Endothelial cell of umbilical vein (primary cell): ENCODE results near the gene GRM7. TPM values are rescaled to one million over a fixed set of nuclear protein-coding genes. Genes with fewer than 3 reads are reported as not detected.
A peak's percentile ranks its signal among the peaks of the same experiment; 100 is the strongest.

ENCODE experiments used
- BruUV-seq: library from RNA; stranded (reverse); fragments of 400-500 nt; replicated peaks from 2 replicates; lab custom pipeline; 2021; lab: Mats Ljungman, UMichigan
- CTCF ChIA-PET: fragments of 300-600, 350-600 bp; sonication (Branson Sonifier 250); formaldehyde crosslinking; loops from one replicate; lab custom pipeline; 2021; ENCODE audit warnings: antibody characterized with exemption, inconsistent platforms; lab: Charles Lee
- POLR2A ChIA-PET: fragments of 300-600, 350-600 bp; sonication (Branson Sonifier 250); formaldehyde crosslinking; loops from one replicate; lab custom pipeline; 2021; ENCODE audit warnings: antibody characterized with exemption, inconsistent platforms; lab: Charles Lee
- DNase-seq: peaks from one replicate; pipeline ENCODE4 v3.0.0-alpha.2; 2011; ENCODE audit warnings: low read depth, low spot score
- FAIRE-seq: peaks from 2 replicates; lab custom pipeline; 2011; peaks lifted over from hg19 to GRCh38; lab: Jason Lieb, UNC
- H2AFZ ChIP-seq: 2 replicates; pipeline ENCODE4 v1.6.0; 2012; ENCODE audit warnings: low read depth, low read length, control low read depth, inconsistent platforms
- H3K27ac ChIP-seq: 2 replicates; pipeline ENCODE4 v1.5.1; 2011; ENCODE audit warnings: low read depth, mild to moderate bottlenecking, control low read depth, low read length, moderate library complexity; ENCODE audit not compliant: insufficient read depth
- H3K27me3 ChIP-seq, 2 experiments: 2 replicates each; pipeline versions ENCODE4 v1.6.0 to v1.6.1; 2011; ENCODE audit warnings: low read length in 2 of 2, mixed read lengths in 1 of 2; ENCODE audit not compliant: control insufficient read depth in 2 of 2, insufficient read depth in 2 of 2
- H3K36me3 ChIP-seq, 2 experiments: 2 replicates in 1 of 2; 3 replicates in 1 of 2; pipeline ENCODE4 v1.5.1; 2011; ENCODE audit warnings: low read length in 2 of 2, mild to moderate bottlenecking in 1 of 2, moderate library complexity in 1 of 2; ENCODE audit not compliant: control insufficient read depth in 2 of 2, insufficient read depth in 2 of 2; ENCODE audit errors: extremely low read depth in 1 of 2
- H3K4me1 ChIP-seq: 3 replicates; pipeline ENCODE4 v1.5.1; 2011; ENCODE audit warnings: mild to moderate bottlenecking, low read length; ENCODE audit not compliant: control insufficient read depth, insufficient read depth; ENCODE audit errors: extremely low read depth
- H3K4me2 ChIP-seq: 2 replicates; pipeline ENCODE4 v1.6.1; 2011; ENCODE audit warnings: low read length, control low read depth, mixed read lengths; ENCODE audit not compliant: insufficient read depth
- H3K4me3 ChIP-seq, 3 experiments: fragments of 200-600 bp in 1 of 3; sonication (generic), shearing (Covaris generic) in 1 of 3; replicated peaks in 1 of 3; 2 replicates each; pipeline ENCODE4 v1.5.1; 2011 to 2016; ENCODE audit warnings: control low read depth in 3 of 3, low read length in 3 of 3, mild to moderate bottlenecking in 2 of 3, inconsistent platforms in 1 of 3, low read depth in 1 of 3, moderate library complexity in 1 of 3; ENCODE audit not compliant: insufficient read depth in 1 of 3
- H3K79me2 ChIP-seq: 2 replicates; pipeline ENCODE4 v1.6.0; 2012; ENCODE audit warnings: low read length, inconsistent platforms; ENCODE audit not compliant: control insufficient read depth, insufficient read depth
- H3K9ac ChIP-seq: replicated peaks from 2 replicates; pipeline ENCODE3; 2011; ENCODE audit warnings: low read length, control low read depth; ENCODE audit not compliant: insufficient read depth; ENCODE audit errors: extremely low read depth
- H3K9me1 ChIP-seq: replicated peaks from 3 replicates; pipeline ENCODE4 v1.6.0; 2011; ENCODE audit warnings: mild to moderate bottlenecking, low read length; ENCODE audit not compliant: control insufficient read depth, insufficient read depth; ENCODE audit errors: extremely low read depth
- H3K9me3 ChIP-seq: replicated peaks from 2 replicates; pipeline ENCODE4 v1.5.1; 2012; ENCODE audit warnings: low read length, inconsistent platforms; ENCODE audit not compliant: control insufficient read depth, insufficient read depth
- H4K20me1 ChIP-seq: replicated peaks from 2 replicates; pipeline ENCODE3; 2011; ENCODE audit warnings: mild to moderate bottlenecking, low read length; ENCODE audit not compliant: control insufficient read depth, insufficient read depth; ENCODE audit errors: extremely low read depth
- EZH2 ChIP-seq: IDR thresholded peaks from 2 replicates; pipeline ENCODE4 v1.6.1; 2012; ENCODE audit warnings: borderline replicate concordance, low read depth, mild to moderate bottlenecking, moderate library complexity, low read length, inconsistent platforms; ENCODE audit not compliant: severe bottlenecking
- FOS ChIP-seq: IDR thresholded peaks from 2 replicates; pipeline ENCODE4 v1.6.1; 2011; ENCODE audit warnings: mild to moderate bottlenecking, low read length, moderate library complexity, borderline replicate concordance; ENCODE audit not compliant: insufficient read depth
- GATA2 ChIP-seq: IDR thresholded peaks from 2 replicates; pipeline ENCODE4 v1.7.0; 2011; ENCODE audit warnings: low read depth, mild to moderate bottlenecking, moderate library complexity, mixed read lengths, low read length; ENCODE audit not compliant: insufficient read length, insufficient read depth
- JUN ChIP-seq: IDR thresholded peaks from 2 replicates; pipeline ENCODE4 v1.6.1; 2011; ENCODE audit warnings: borderline replicate concordance, low read depth; ENCODE audit not compliant: insufficient read length, insufficient read depth
- MYC ChIP-seq: IDR thresholded peaks from one replicate; pipeline ENCODE4 v1.6.1; 2011; ENCODE audit warnings: mild to moderate bottlenecking, low read depth, low read length
- POLR2A ChIP-seq: IDR thresholded peaks from 2 replicates; pipeline ENCODE4 v1.6.1; 2012; ENCODE audit warnings: low read depth, mild to moderate bottlenecking, control low read depth, low read length
- POLR2AphosphoS5 ChIP-seq: IDR thresholded peaks from 2 replicates; pipeline ENCODE4 v1.6.1; 2012; ENCODE audit warnings: low read depth, mild to moderate bottlenecking, control low read depth, low read length, moderate library complexity; ENCODE audit not compliant: insufficient read depth
- dilution Hi-C: fragments of 300-500 bp; cut with MboI; formaldehyde crosslinking; loops from one replicate; pipeline ENCODE4 v1.15.0; 2019; ENCODE audit warnings: low sequenced_read_pairs; ENCODE audit not compliant: extremely low pct_ligation_motif_present
- intact Hi-C: fragments of 100-400 bp; cut with micrococcal nuclease; formaldehyde crosslinking; loops from one replicate; pipeline ENCODE4 v1.10.0; 2022
- polyA plus RNA-seq, 4 experiments: library from polyadenylated mRNA; depleted of rRNA in 3 of 4; stranded (reverse) in 3 of 4; unstranded in 1 of 4; fragments of >200 nt; gene quantifications; 2 replicates each; pipeline versions ENCODE4 v1.2.1 to v1.2.3, GENCODE V29; 2011 to 2012; ENCODE audit warnings: missing spikeins in 1 of 4
- total RNA-seq: library from RNA; stranded (reverse); gene quantifications from 2 replicates; pipeline ENCODE4 v1.2.3, GENCODE V29; 2021
- TF ChIP-seq, protein P1 (sequence below): IDR thresholded peaks from 2 replicates; pipeline ENCODE4 v1.6.1; 2011; ENCODE audit not compliant: insufficient read depth, insufficient read length
- TF ChIP-seq, protein P2 (sequence below), 2 donors: IDR thresholded peaks; 1 replicate in 1 of 2; 2 replicates in 1 of 2; pipeline ENCODE4 v1.5.1; 2011; ENCODE audit warnings: low read length in 2 of 2, mild to moderate bottlenecking in 2 of 2, moderate library complexity in 2 of 2, control low read depth in 1 of 2, inconsistent platforms in 1 of 2, low read depth in 1 of 2; ENCODE audit not compliant: insufficient read depth in 1 of 2; ENCODE audit errors: extremely low read depth in 1 of 2

The GRM7 gene
- total and polyA plus RNA-seq, 2 donors (not counting 3 experiments of a cell fraction or from before 2014, with no cell fraction given) = 0.12 TPM; not detected in 1

DNA sequence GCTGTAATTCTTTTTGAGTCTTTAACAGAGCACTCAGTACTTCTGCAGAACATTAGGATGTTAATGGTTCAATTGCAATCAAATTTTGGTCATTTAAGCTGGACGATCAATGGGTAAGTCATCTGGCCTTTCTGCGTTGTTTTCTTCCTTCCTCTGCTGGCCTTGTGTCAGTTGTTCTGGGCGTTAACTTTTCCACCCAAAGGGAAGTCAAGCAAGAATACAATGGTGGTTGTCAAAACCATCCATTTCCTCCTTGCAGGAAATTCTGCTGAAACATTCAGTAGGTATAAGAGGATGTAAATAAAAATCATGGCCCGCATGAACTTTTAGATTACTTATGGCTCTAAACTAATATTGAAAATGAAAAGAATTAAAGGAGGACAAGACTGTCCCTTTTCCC lies 584.0 kb downstream of the GRM7 start:
- no peak overlapping the region for H3K4me3 ChIP-seq
- no peaks in the 10 kb centered on the region for H3K36me3 ChIP-seq
- ChIA-PET POLR2A (no interaction called here), CTCF (no interaction called here)
- peak overlapping the region; percentile 86 for H2AFZ ChIP-seq
- no peaks in the 10 kb centered on the region for H3K27me3 ChIP-seq
- H3K79me2 ChIP-seq = no peaks in the 10 kb centered on the region
- no peaks in the 10 kb centered on the region for H3K9me1 ChIP-seq
- no peak for TF ChIP-seq POLR2AphosphoS5
- no peak for TF ChIP-seq POLR2A
- TF ChIP-seq GATA2 = no peak
- TF ChIP-seq, protein P1, sequence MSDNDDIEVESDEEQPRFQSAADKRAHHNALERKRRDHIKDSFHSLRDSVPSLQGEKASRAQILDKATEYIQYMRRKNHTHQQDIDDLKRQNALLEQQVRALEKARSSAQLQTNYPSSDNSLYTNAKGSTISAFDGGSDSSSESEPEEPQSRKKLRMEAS = no peak
- no peak for TF ChIP-seq MYC
- TF ChIP-seq, protein P2, sequence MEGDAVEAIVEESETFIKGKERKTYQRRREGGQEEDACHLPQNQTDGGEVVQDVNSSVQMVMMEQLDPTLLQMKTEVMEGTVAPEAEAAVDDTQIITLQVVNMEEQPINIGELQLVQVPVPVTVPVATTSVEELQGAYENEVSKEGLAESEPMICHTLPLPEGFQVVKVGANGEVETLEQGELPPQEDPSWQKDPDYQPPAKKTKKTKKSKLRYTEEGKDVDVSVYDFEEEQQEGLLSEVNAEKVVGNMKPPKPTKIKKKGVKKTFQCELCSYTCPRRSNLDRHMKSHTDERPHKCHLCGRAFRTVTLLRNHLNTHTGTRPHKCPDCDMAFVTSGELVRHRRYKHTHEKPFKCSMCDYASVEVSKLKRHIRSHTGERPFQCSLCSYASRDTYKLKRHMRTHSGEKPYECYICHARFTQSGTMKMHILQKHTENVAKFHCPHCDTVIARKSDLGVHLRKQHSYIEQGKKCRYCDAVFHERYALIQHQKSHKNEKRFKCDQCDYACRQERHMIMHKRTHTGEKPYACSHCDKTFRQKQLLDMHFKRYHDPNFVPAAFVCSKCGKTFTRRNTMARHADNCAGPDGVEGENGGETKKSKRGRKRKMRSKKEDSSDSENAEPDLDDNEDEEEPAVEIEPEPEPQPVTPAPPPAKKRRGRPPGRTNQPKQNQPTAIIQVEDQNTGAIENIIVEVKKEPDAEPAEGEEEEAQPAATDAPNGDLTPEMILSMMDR (IDR thresholded peaks at IDR 0.05; ENCODE audit: extremely low read depth in 1 of 2, insufficient read depth in 1 of 2, low read depth in 1 of 2, low read length in 2 of 2) = no peak
- no peak for TF ChIP-seq JUN
- no peak for TF ChIP-seq EZH2
- no peak for TF ChIP-seq FOS
- H4K20me1 ChIP-seq = no peaks in the 10 kb centered on the region
- H3K4me1 ChIP-seq = peaks cover 14% of the 10 kb centered on the region
- no peak overlapping the region for H3K27ac ChIP-seq
- H3K4me2 ChIP-seq = peak overlapping the region; percentile 55
- FAIRE-seq (no peak), DNase-seq (peak; percentile 59)
- H3K9ac ChIP-seq = no peak overlapping the region
- BruUV-seq = no TSS peak
- intact Hi-C loops (loop anchor here (1.0 to 5.0 kb wide), 2 partner anchors 59 to 63 kb away; no protein-coding TSS in a partner anchor), dilution Hi-C loops (no loop called here)
- H3K9me3 ChIP-seq = no peaks in the 10 kb centered on the region
